ENCODE measurements around the gene APBA1. TPM values are rescaled to one million over a fixed set of nuclear protein-coding genes. Genes with fewer than 3 reads are reported as not detected.

Gene APBA1
- total and polyA plus RNA-seq, 9 of the 15 experiments (the other 6 are each of a cell fraction or from before 2014, with no cell fraction given): 0.01 to 0.02 TPM; not detected in 7

- Histone ChIP-seq H3K4me2 (ENCODE audit: insufficient read depth, low read length) (no peak overlapping the region), H3K27me3 (ENCODE audit: control insufficient read depth in 2 of 2, insufficient read depth in 2 of 2, low read length in 2 of 2) (peaks cover 2 to 32% of the 10 kb centered on the region in 2 experiments; a peak in 3 of 5 replicates), H4K20me1 (replicated peaks; ENCODE audit: control insufficient read depth, insufficient read depth, low read length) (no peaks in the 10 kb centered on the region), H3K9ac (ENCODE audit: insufficient read depth in 1 of 2, low read depth in 2 of 2, low read length in 2 of 2) (no peak overlapping the region), H3K4me1 (replicated peaks in 1 of 2; ENCODE audit: control insufficient read depth in 2 of 2, insufficient read depth in 2 of 2, low read length in 2 of 2) (no peaks in the 10 kb centered on the region), H2AFZ (ENCODE audit: low read depth, low read length) (no peak overlapping the region), H3K79me2 (ENCODE audit: control insufficient read depth, insufficient read depth, low read length) (no peaks in the 10 kb centered on the region), H3K9me1 (ENCODE audit: control insufficient read depth, insufficient read depth, low read length) (no peaks in the 10 kb centered on the region), H3K36me3 (ENCODE audit: control insufficient read depth, insufficient read depth, low read length) (no peaks in the 10 kb centered on the region), H3K4me3 (no peak overlapping the region), H3K9me3 (replicated peaks; ENCODE audit: control insufficient read depth, insufficient read depth, low read depth, low read length) (no peaks in the 10 kb centered on the region), H3K27ac (ENCODE audit: extremely low read depth, low read depth, low read length) (no peak overlapping the region)
- ChIA-PET POLR2A (interaction anchor here (1.0 kb wide), 1 partner anchor 97 kb away, joined by 4 read pairs; no protein-coding TSS in a partner anchor), CTCF (ENCODE audit: low intra/inter-chr PET ratio) (no interaction called here)
- WGBS (ENCODE audit: insufficient coverage, low coverage, missing lambda C conversion rate): 0% methylated on average over 5 of the region's 5 CpGs
- DNase-seq (ENCODE audit: extremely low read depth in 1 of 4, low spot score in 3 of 4) (no peak), ATAC-seq (no peak), FAIRE-seq (no peak)
- in situ Hi-C loops (cut with MboI): no loop called here
- no TSS peak for BruUV-seq (replicated peaks)
- TF ChIP-seq BRF1 (IDR thresholded peaks at IDR 0.05; ENCODE audit: borderline replicate concordance, extremely low read depth, insufficient read length): no peak
- TF ChIP-seq HDAC2 (IDR thresholded peaks at IDR 0.05): no peak
- no peak for TF ChIP-seq PKNOX1 (IDR thresholded peaks at IDR 0.05)
- TF ChIP-seq NFIC (IDR thresholded peaks at IDR 0.05): no peak
- TF ChIP-seq UBTF (IDR thresholded peaks at IDR 0.05; ENCODE audit: borderline replicate concordance in 1 of 2, low read depth in 2 of 2, low read length in 2 of 2): no peak
- no peak for TF ChIP-seq EWSR1 (IDR thresholded peaks at IDR 0.05; ENCODE audit: borderline replicate concordance, low read depth, partially characterized antibody)
- no peak for TF ChIP-seq GTF2B (IDR thresholded peaks at IDR 0.05; ENCODE audit: extremely low read depth, insufficient read length)
- no peak for TF ChIP-seq MAFG (tag; conservative IDR thresholded peaks at IDR 0.05)
- no peak for TF ChIP-seq ESRRA (IDR thresholded peaks at IDR 0.05; ENCODE audit: borderline replicate concordance, low read depth)
- TF ChIP-seq CEBPB (tag; IDR thresholded peaks at IDR 0.05): no peak
- TF ChIP-seq SREBF2 (CRISPR knock-in tag; IDR thresholded peaks at IDR 0.05): no peak
- TF ChIP-seq ILF3 (IDR thresholded peaks at IDR 0.05; ENCODE audit: borderline replicate concordance): no peak
- TF ChIP-seq MXI1 (IDR thresholded peaks at IDR 0.05; ENCODE audit: low read depth, low read length): no peak
- no peak for TF ChIP-seq CHCHD3 (CRISPR knock-in tag; IDR thresholded peaks at IDR 0.05)
- no peak for TF ChIP-seq MEF2A (IDR thresholded peaks at IDR 0.05; ENCODE audit: control insufficient read depth, low read depth, low read length)
- no peak for TF ChIP-seq SNAPC5 (CRISPR knock-in tag; IDR thresholded peaks at IDR 0.05)
- TF ChIP-seq KDM4B (IDR thresholded peaks at IDR 0.05; ENCODE audit: borderline replicate concordance in 2 of 2, low read depth in 1 of 2): no peak
- no peak for TF ChIP-seq MEF2D (tag; conservative IDR thresholded peaks at IDR 0.05; ENCODE audit: low read depth)
- no peak for TF ChIP-seq HDAC6 (IDR thresholded peaks at IDR 0.05; ENCODE audit: low read depth, low read length)
- intact Hi-C loops (cut with micrococcal nuclease): no loop called here
These were observed 279.3 kb downstream of the APBA1 start for GRCh38 chr9:69392826-69393225.
